GM23248 (cell line): ENCODE results near the gene CIB1.

Experiments
- EZH2 ChIP-seq: fragments of 200-600 bp; sonication (generic); IDR thresholded peaks from 2 replicates; pipeline ENCODE4 v1.6.1; 2018; ENCODE audit warnings: antibody characterized with exemption, mild to moderate bottlenecking; ENCODE audit not compliant: insufficient read depth, poor library complexity, severe bottlenecking
- EZH2phosphoT487 ChIP-seq: fragments of 200-600 bp; sonication (generic); IDR thresholded peaks from 2 replicates; pipeline ENCODE4 v1.6.1; 2018; ENCODE audit warnings: antibody characterized with exemption, moderate library complexity, mild to moderate bottlenecking, low read depth; ENCODE audit not compliant: insufficient read depth

DNA sequence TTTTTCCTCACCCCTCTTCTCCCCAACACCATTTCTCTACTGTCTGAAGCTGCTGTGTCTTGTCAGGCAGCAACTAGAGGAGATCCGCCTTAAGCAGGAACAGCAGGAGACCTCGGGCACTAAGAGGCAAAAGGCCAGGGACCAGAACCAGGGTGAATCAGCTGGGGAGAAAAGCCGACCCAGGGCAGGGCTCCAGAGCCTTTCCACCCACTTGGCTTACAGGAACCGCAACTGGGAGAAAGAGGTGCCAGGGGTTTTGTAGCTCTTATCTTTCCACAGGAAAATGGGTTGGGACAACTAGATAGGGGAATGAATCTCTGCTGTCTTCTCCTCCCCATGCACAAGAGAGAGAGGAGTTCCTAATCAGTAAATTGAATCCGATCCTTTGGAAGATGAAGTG lies 28.7 kb upstream of the CIB1 start:
- no peak for TF ChIP-seq EZH2phosphoT487
- no peak for TF ChIP-seq EZH2
